Measurements from ENCODE around the gene EREG. TPM values are rescaled to one million over a fixed set of nuclear protein-coding genes. Genes with fewer than 3 reads are reported as not detected.
"Not testable (repeated sequence)": the region's sequence is repeated elsewhere in the genome, so short reads cannot be mapped to it uniquely, and the experiment has no call there.

The EREG gene
- total RNA-seq, 2 donors from 2014 or later = 5.0 to 6.4 TPM

GRCh38 chr4:74338792-74339333, 26.1 kb upstream of the EREG start:
- DNase-seq (no peak), ATAC-seq (no peak)
- intact Hi-C loops (cut with DNase I, micrococcal nuclease) = no loop called here

- ATAC-seq = no peak
- no peak for DNase-seq
- intact Hi-C loops (cut with DNase I, micrococcal nuclease) = no loop called here
Observed at GRCh38 chr4:74339501-74339900, 25.4 kb upstream of the EREG start.

- DNase-seq; ATAC-seq; intact Hi-C loops (cut with DNase I, micrococcal nuclease): not testable (repeated sequence)
Observed at GRCh38 chr4:74340421-74340820, 24.5 kb upstream of the EREG start.

- DNase-seq = no peak
- ATAC-seq = no peak
- intact Hi-C loops (cut with DNase I, micrococcal nuclease) = no loop called here
Observed at GRCh38 chr4:74344031-74344430, 20.9 kb upstream of the EREG start.

GRCh38 chr4:74353858-74354257, 11.1 kb upstream of the EREG start:
- intact Hi-C loops (cut with DNase I, micrococcal nuclease) = no loop called here
- ATAC-seq (peak; percentile 56), DNase-seq (no peak)

GRCh38 chr4:74357965-74358364, 7.0 kb upstream of the EREG start:
- DNase-seq = no peak
- ATAC-seq = no peak
- intact Hi-C loops (cut with DNase I, micrococcal nuclease) = no loop called here

- no peak for ATAC-seq
- intact Hi-C loops (cut with DNase I, micrococcal nuclease) = no loop called here
- no peak for DNase-seq
Observed at GRCh38 chr4:74361671-74362070, 3.3 kb upstream of the EREG start.

GRCh38 chr4:74362347-74362746, 2.6 kb upstream of the EREG start:
- ATAC-seq = no peak
- intact Hi-C loops (cut with DNase I, micrococcal nuclease) = no loop called here
- no peak for DNase-seq

GRCh38 chr4:74364256-74364651, 691 bp upstream of the EREG start:
- DNase-seq = no peak
- intact Hi-C loops (cut with DNase I, micrococcal nuclease) = no loop called here

GRCh38 chr4:74365761-74366160, 816 bp downstream of the EREG start:
- peak; percentile 68 for ATAC-seq
- intact Hi-C loops (cut with DNase I, micrococcal nuclease) = no loop called here
- peak; percentile 59 to 60 for DNase-seq

More at GRCh38 chr4:74364256-74364651, 691 bp upstream of the EREG start:
- ATAC-seq = no peak

- peak; percentile 3 for ATAC-seq
- intact Hi-C loops (cut with DNase I, micrococcal nuclease) = no loop called here
- no peak for DNase-seq
Observed at GRCh38 chr4:74366367-74366911, 1.5 kb downstream of the EREG start.

- intact Hi-C loops (cut with DNase I, micrococcal nuclease) = no loop called here
- peak; percentile 28 for ATAC-seq
- no peak for DNase-seq
Observed at GRCh38 chr4:74367656-74368290, 2.8 kb downstream of the EREG start.

- intact Hi-C loops (cut with DNase I, micrococcal nuclease) = no loop called here
- ATAC-seq (peak; percentile 28), DNase-seq (no peak)
Observed at GRCh38 chr4:74368596-74368995, 3.7 kb downstream of the EREG start.

- DNase-seq (no peak), ATAC-seq (no peak)
- intact Hi-C loops (cut with DNase I, micrococcal nuclease) = loop anchor here in 1 of 2 donors (10.0 kb wide), 2 partner anchors 175 to 425 kb away; partner anchors contain the start of gene BTC
Observed at GRCh38 chr4:74369855-74370254, 4.9 kb downstream of the EREG start.

- ATAC-seq (peak; percentile 37), DNase-seq (no peak)
- intact Hi-C loops (cut with DNase I, micrococcal nuclease) = loop anchor here in 1 of 2 donors (10.0 kb wide), 2 partner anchors 174 to 424 kb away; partner anchors contain the start of gene BTC
Observed at GRCh38 chr4:74370912-74371311, 6.0 kb downstream of the EREG start.

- DNase-seq = no peak
- no peak for ATAC-seq
- intact Hi-C loops (cut with DNase I, micrococcal nuclease) = loop anchor here in 1 of 2 donors (10.0 kb wide), 2 partner anchors 171 to 421 kb away; partner anchors contain the start of gene BTC
Observed at GRCh38 chr4:74374128-74374527, 9.2 kb downstream of the EREG start.

GRCh38 chr4:74374561-74375327, 9.8 kb downstream of the EREG start:
- intact Hi-C loops (cut with DNase I, micrococcal nuclease) = loop anchor here in 1 of 2 donors (10.0 kb wide), 2 partner anchors 170 to 420 kb away; partner anchors contain the start of gene BTC
- DNase-seq (peak; percentile 43 to 75), ATAC-seq (peak; percentile 77)

- DNase-seq (peak; percentile 80 to 82), ATAC-seq (peak; percentile 86)
- intact Hi-C loops (cut with DNase I, micrococcal nuclease) = loop anchor here in 1 of 2 donors (10.0 kb wide), 2 partner anchors 169 to 419 kb away; partner anchors contain the start of gene BTC
Observed at GRCh38 chr4:74375824-74376426, 11.0 kb downstream of the EREG start.

Data from left colon (tissue), 2 donors.